ENCODE data around the gene TMEM117. TPM values are rescaled to one million over a fixed set of nuclear protein-coding genes. Genes with fewer than 3 reads are reported as not detected.

TMEM117 gene
- total RNA-seq, 2 experiments from 2014 or later: 0.95 to 7.1 TPM

- Histone ChIP-seq H4K20me1 (ENCODE audit: insufficient read depth, low read length) (no peaks in the 10 kb centered on the region), H3K36me3 (ENCODE audit: insufficient read depth, low read length) (no peaks in the 10 kb centered on the region), H3K9me3 (ENCODE audit: low read length) (no peaks in the 10 kb centered on the region), H3K4me1 (ENCODE audit: insufficient read depth, low read length, poor library complexity, severe bottlenecking) (no peaks in the 10 kb centered on the region), H2AFZ (ENCODE audit: low read length) (no peak overlapping the region), H3K27ac (ENCODE audit: low read depth, low read length, poor library complexity, severe bottlenecking) (no peak overlapping the region), H3K79me2 (ENCODE audit: insufficient read depth, low read depth, low read length) (no peaks in the 10 kb centered on the region), H3K9me2 (ENCODE audit: insufficient read depth, low read length) (no peaks in the 10 kb centered on the region), H3K4me2 (ENCODE audit: low read length) (no peak overlapping the region), H3K4me3 (ENCODE audit: low read depth, low read length, poor library complexity, severe bottlenecking) (no peak overlapping the region)
- ChIA-PET CTCF (ENCODE audit: unreplicated experiment) (no interaction called here), POLR2A (interaction anchor here (1.9 kb wide), 1 partner anchor 9 kb away, joined by 6 read pairs; no protein-coding TSS in a partner anchor)
- intact Hi-C loops (cut with micrococcal nuclease; ENCODE audit: unreplicated experiment): no loop called here
- no TSS peak for BruUV-seq (replicated peaks)
- TF ChIP-seq EZH2phosphoT487 (IDR thresholded peaks at IDR 0.05; ENCODE audit: borderline replicate concordance, low read depth, low read length) (no peak), CTCF (conservative IDR thresholded peaks at IDR 0.05; ENCODE audit: low read length) (no peak)
- no peak for DNase-seq (ENCODE audit: low spot score)
Observed at GRCh38 chr12:44285321-44285960, 449.6 kb downstream of the TMEM117 start.

- Histone ChIP-seq H2AFZ (ENCODE audit: low read length) (no peak overlapping the region), H3K27ac (ENCODE audit: low read depth, low read length, poor library complexity, severe bottlenecking) (no peak overlapping the region), H3K4me2 (ENCODE audit: low read length) (no peak overlapping the region), H3K36me3 (ENCODE audit: insufficient read depth, low read length) (no peaks in the 10 kb centered on the region), H3K4me1 (ENCODE audit: insufficient read depth, low read length, poor library complexity, severe bottlenecking) (no peaks in the 10 kb centered on the region), H4K20me1 (ENCODE audit: insufficient read depth, low read length) (no peaks in the 10 kb centered on the region), H3K79me2 (ENCODE audit: insufficient read depth, low read depth, low read length) (no peaks in the 10 kb centered on the region), H3K4me3 (ENCODE audit: low read depth, low read length, poor library complexity, severe bottlenecking) (no peak overlapping the region), H3K9me3 (ENCODE audit: low read length) (no peaks in the 10 kb centered on the region), H3K9me2 (ENCODE audit: insufficient read depth, low read length) (no peaks in the 10 kb centered on the region)
- no TSS peak for BruUV-seq (replicated peaks)
- intact Hi-C loops (cut with micrococcal nuclease; ENCODE audit: unreplicated experiment): no loop called here
- POLR2A ChIA-PET: interaction anchor here (1.9 kb wide), 1 partner anchor 10 kb away, joined by 6 read pairs; no protein-coding TSS in a partner anchor
- TF ChIP-seq CTCF (conservative IDR thresholded peaks at IDR 0.05; ENCODE audit: low read length) (no peak), EZH2phosphoT487 (IDR thresholded peaks at IDR 0.05; ENCODE audit: borderline replicate concordance, low read depth, low read length) (no peak)
- CTCF ChIA-PET (ENCODE audit: unreplicated experiment): no interaction called here
- DNase-seq (ENCODE audit: low spot score): no peak
Observed at GRCh38 chr12:44286336-44286735, 450.5 kb downstream of the TMEM117 start.

DNA sequence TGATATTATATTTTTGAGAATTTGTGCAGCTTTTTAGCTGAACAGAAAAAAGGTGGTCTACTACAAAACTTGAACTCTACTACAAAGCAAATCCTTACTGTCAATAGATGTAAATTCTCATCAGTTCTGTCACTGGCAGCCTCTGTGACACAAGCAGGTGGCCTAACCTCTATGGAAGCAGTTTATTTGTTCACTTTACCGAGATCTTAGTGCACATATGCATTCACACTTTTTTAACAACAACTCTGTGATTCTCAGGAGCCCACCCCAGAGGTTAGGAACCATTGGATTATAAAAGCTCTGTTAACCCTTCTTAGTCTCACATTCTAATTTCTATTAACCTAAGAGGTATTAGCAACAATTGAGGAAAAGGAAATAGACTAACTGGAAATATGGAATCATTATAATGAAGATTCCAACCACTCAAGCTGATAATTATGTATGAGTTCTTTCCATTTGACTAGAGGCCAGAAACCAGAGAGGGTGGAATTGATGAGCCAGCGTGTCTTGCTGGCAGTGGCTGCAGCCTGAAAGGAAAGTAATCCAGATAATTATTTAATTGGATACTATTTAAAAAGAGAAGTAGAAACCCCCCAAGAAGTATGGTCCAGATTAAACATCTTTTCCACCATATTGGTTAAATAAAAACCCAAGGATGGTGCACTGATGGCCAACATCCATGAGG lies 451.1 kb downstream of the TMEM117 start:
- Histone ChIP-seq H3K79me2 (ENCODE audit: insufficient read depth, low read depth, low read length) (no peaks in the 10 kb centered on the region), H3K4me2 (ENCODE audit: low read length) (no peak overlapping the region), H3K36me3 (ENCODE audit: insufficient read depth, low read length) (no peaks in the 10 kb centered on the region), H3K27ac (ENCODE audit: low read depth, low read length, poor library complexity, severe bottlenecking) (no peak overlapping the region), H3K9me2 (ENCODE audit: insufficient read depth, low read length) (no peaks in the 10 kb centered on the region), H3K4me3 (ENCODE audit: low read depth, low read length, poor library complexity, severe bottlenecking) (no peak overlapping the region), H3K4me1 (ENCODE audit: insufficient read depth, low read length, poor library complexity, severe bottlenecking) (no peaks in the 10 kb centered on the region), H2AFZ (ENCODE audit: low read length) (no peak overlapping the region), H3K9me3 (ENCODE audit: low read length) (no peaks in the 10 kb centered on the region), H4K20me1 (ENCODE audit: insufficient read depth, low read length) (no peaks in the 10 kb centered on the region)
- no peak for TF ChIP-seq CTCF (conservative IDR thresholded peaks at IDR 0.05; ENCODE audit: low read length)
- TF ChIP-seq EZH2phosphoT487 (IDR thresholded peaks at IDR 0.05; ENCODE audit: borderline replicate concordance, low read depth, low read length): no peak
- intact Hi-C loops (cut with micrococcal nuclease; ENCODE audit: unreplicated experiment): no loop called here
- CTCF ChIA-PET (ENCODE audit: unreplicated experiment): no interaction called here
- BruUV-seq (replicated peaks): no TSS peak
- POLR2A ChIA-PET: interaction anchor here (1.9 kb wide), 1 partner anchor 10 kb away, joined by 6 read pairs; no protein-coding TSS in a partner anchor
- no peak for DNase-seq (ENCODE audit: low spot score)

Measured in OCI-LY7 (cell line).